Measurements from ENCODE around the gene RPH3AL.

- TF ChIP-seq, protein P1, sequence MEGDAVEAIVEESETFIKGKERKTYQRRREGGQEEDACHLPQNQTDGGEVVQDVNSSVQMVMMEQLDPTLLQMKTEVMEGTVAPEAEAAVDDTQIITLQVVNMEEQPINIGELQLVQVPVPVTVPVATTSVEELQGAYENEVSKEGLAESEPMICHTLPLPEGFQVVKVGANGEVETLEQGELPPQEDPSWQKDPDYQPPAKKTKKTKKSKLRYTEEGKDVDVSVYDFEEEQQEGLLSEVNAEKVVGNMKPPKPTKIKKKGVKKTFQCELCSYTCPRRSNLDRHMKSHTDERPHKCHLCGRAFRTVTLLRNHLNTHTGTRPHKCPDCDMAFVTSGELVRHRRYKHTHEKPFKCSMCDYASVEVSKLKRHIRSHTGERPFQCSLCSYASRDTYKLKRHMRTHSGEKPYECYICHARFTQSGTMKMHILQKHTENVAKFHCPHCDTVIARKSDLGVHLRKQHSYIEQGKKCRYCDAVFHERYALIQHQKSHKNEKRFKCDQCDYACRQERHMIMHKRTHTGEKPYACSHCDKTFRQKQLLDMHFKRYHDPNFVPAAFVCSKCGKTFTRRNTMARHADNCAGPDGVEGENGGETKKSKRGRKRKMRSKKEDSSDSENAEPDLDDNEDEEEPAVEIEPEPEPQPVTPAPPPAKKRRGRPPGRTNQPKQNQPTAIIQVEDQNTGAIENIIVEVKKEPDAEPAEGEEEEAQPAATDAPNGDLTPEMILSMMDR (IDR thresholded peaks at IDR 0.05), result no peak
- TF ChIP-seq POLR2A (IDR thresholded peaks at IDR 0.05), result no peak
- no peak for TF ChIP-seq EP300 (IDR thresholded peaks at IDR 0.05)
These were observed 148.0 kb downstream of the RPH3AL start for GRCh38 chr17:204427-205147.

Data from tibial nerve (tissue), 4 donors.